ENCODE measurements around the gene CAPZB. TPM values are rescaled to one million over a fixed set of nuclear protein-coding genes. Genes with fewer than 3 reads are reported as not detected.

The CAPZB gene
- total RNA-seq, 3 donors from 2014 or later: 112 to 114 (median 113) TPM

GRCh38 chr1:19294638-19295037 lies 190.7 kb downstream of the CAPZB start:
- H3K27me3 ChIP-seq: no peaks in the 10 kb centered on the region
- no peak overlapping the region for H3K27ac ChIP-seq
- intact Hi-C loops (cut with DNase I; ENCODE audit: low total_unique reads): loop anchor here (5.0 kb wide), 1 partner anchor 908 kb away; no protein-coding TSS in a partner anchor
- H3K4me3 ChIP-seq: no peak overlapping the region
- DNase-seq (ENCODE audit: low spot score in 2 of 2): no peak
- no peaks in the 10 kb centered on the region for H3K4me1 ChIP-seq
- no peaks in the 10 kb centered on the region for H3K36me3 ChIP-seq
- TF ChIP-seq, protein P1, sequence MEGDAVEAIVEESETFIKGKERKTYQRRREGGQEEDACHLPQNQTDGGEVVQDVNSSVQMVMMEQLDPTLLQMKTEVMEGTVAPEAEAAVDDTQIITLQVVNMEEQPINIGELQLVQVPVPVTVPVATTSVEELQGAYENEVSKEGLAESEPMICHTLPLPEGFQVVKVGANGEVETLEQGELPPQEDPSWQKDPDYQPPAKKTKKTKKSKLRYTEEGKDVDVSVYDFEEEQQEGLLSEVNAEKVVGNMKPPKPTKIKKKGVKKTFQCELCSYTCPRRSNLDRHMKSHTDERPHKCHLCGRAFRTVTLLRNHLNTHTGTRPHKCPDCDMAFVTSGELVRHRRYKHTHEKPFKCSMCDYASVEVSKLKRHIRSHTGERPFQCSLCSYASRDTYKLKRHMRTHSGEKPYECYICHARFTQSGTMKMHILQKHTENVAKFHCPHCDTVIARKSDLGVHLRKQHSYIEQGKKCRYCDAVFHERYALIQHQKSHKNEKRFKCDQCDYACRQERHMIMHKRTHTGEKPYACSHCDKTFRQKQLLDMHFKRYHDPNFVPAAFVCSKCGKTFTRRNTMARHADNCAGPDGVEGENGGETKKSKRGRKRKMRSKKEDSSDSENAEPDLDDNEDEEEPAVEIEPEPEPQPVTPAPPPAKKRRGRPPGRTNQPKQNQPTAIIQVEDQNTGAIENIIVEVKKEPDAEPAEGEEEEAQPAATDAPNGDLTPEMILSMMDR (IDR thresholded peaks at IDR 0.05): no peak
- TF ChIP-seq POLR2AphosphoS5 (IDR thresholded peaks at IDR 0.05): no peak
- TF ChIP-seq POLR2A (IDR thresholded peaks at IDR 0.05): no peak
- peaks cover 12 to 19% of the 10 kb centered on the region in 2 donors for H3K9me3 ChIP-seq

GRCh38 chr1:19289244-19289643 lies 196.1 kb downstream of the CAPZB start:
- Histone ChIP-seq H3K4me1 (no peaks in the 10 kb centered on the region), H3K9me3 (peaks cover 5% of the 10 kb centered on the region in 2 donors), H3K27me3 (no peaks in the 10 kb centered on the region), H3K27ac (no peak overlapping the region), H3K36me3 (no peaks in the 10 kb centered on the region), H3K4me3 (peak overlapping the region; percentile 36 to 61 (median 54))
- no peak for DNase-seq (ENCODE audit: low spot score in 2 of 2)
- TF ChIP-seq, protein P1 (IDR thresholded peaks at IDR 0.05): no peak
- TF ChIP-seq POLR2A (IDR thresholded peaks at IDR 0.05): no peak
- no peak for TF ChIP-seq POLR2AphosphoS5 (IDR thresholded peaks at IDR 0.05)
- intact Hi-C loops (cut with DNase I; ENCODE audit: low total_unique reads): loop anchor here (5.0 kb wide), 1 partner anchor 438 kb away; no protein-coding TSS in a partner anchor

Other genes starting within 250 kb of the CAPZB start
- 10 to 100 TPM; 22.3 to 42.3 (median 32.3) TPM for gene EMC1, start 234.0 kb downstream of the CAPZB start, total RNA-seq
- gene MRTO4, start 233.7 kb downstream of the CAPZB start, total RNA-seq: 10 to 100 TPM; 18.9 to 35.4 (median 27.4) TPM
- gene AKR7A3, start 196.8 kb downstream of the CAPZB start, total RNA-seq: 1 to 10 TPM; 1.4 to 7.9 (median 5.1) TPM
- gene AKR7A2, start 173.4 kb downstream of the CAPZB start, total RNA-seq: 100 to 1,000 TPM in 1 of 3 donors, 10 to 100 TPM in 2; 65.9 to 116 (median 80.5) TPM
- 10 to 100 TPM in 2 of 3 donors, 1 to 10 TPM in 1; 6.2 to 13.9 (median 13.1) TPM for gene SLC66A1, start 173.2 kb downstream of the CAPZB start, total RNA-seq
- 100 to 1,000 TPM in 1 of 3 donors, 10 to 100 TPM in 2; 33.4 to 111 (median 98.6) TPM for gene NBL1, start 158.8 kb upstream of the CAPZB start, total RNA-seq
- not detected for gene HTR6, start 179.3 kb upstream of the CAPZB start, total RNA-seq

All from breast epithelium (tissue), 4 donors.